ENCODE measurements around the gene C6orf47.

C6orf47 gene

GRCh38 chr6:31619805-31620585 lies 40.6 kb downstream of the C6orf47 start:
- TF ChIP-seq, protein P1, sequence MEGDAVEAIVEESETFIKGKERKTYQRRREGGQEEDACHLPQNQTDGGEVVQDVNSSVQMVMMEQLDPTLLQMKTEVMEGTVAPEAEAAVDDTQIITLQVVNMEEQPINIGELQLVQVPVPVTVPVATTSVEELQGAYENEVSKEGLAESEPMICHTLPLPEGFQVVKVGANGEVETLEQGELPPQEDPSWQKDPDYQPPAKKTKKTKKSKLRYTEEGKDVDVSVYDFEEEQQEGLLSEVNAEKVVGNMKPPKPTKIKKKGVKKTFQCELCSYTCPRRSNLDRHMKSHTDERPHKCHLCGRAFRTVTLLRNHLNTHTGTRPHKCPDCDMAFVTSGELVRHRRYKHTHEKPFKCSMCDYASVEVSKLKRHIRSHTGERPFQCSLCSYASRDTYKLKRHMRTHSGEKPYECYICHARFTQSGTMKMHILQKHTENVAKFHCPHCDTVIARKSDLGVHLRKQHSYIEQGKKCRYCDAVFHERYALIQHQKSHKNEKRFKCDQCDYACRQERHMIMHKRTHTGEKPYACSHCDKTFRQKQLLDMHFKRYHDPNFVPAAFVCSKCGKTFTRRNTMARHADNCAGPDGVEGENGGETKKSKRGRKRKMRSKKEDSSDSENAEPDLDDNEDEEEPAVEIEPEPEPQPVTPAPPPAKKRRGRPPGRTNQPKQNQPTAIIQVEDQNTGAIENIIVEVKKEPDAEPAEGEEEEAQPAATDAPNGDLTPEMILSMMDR (IDR thresholded peaks at IDR 0.05; ENCODE audit: extremely low read depth, missing control alignments): no peak

GRCh38 chr6:31617010-31617409 lies 43.6 kb downstream of the C6orf47 start:
- no peak for DNase-seq (ENCODE audit: low spot score)
- TF ChIP-seq, protein P1 (IDR thresholded peaks at IDR 0.05; ENCODE audit: extremely low read depth, missing control alignments): no peak

More at GRCh38 chr6:31619805-31620585, 40.6 kb downstream of the C6orf47 start:
- DNase-seq (ENCODE audit: low spot score): peak; percentile 84

GRCh38 chr6:31615748-31616147 lies 44.8 kb downstream of the C6orf47 start:
- TF ChIP-seq, protein P1 (IDR thresholded peaks at IDR 0.05; ENCODE audit: extremely low read depth, missing control alignments): no peak
- no peak for DNase-seq (ENCODE audit: low spot score)

DNA sequence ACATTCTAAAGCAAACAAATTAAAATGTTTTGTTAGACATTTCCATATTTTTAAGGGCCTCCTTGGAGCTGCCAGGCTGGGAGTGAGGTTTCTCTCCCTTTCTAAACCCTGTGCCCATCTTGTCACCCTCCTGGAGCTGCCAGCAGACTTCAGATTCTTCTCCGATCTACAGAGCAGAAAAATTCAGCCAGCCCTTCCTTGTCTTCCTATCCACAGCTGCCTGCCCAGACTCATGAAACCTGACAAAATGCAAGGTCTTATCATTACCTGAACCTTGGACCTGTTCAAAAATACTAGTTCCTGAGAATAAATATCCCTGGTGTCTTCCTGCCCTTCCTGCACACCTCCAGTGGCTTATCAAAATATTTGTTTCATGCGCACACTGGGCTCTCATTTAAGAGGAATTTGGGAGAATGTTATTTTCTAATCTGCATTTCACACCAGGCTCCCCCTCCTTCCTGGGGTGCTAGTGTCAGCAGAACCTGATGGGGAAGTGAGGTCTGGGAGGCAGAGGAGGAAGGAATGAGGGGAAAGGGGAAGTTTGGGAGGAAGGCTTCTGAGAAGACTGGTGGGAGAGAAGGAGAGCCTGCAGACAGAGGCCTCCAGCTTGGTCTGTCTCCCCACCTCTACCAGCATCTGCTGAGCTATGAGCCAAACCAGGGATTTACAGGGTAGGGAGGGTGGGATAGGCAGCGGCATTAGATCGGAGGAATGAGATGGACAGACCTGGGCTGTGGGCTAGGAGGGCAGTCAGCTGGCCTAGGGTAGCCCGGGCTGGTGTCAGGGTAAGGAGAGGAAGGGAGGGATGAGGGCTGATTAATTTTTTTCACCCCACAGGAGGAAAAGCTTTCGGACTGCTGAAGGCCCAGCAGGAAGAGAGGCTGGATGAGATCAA lies 45.6 kb downstream of the C6orf47 start, which contains the start of gene AIF1:
AIF1 (plus strand) TSS at position 551 of the 895 bp plus-strand sequence; CDS start at position 647, 96 bp downstream.
- no peak for DNase-seq (ENCODE audit: low spot score)
- TF ChIP-seq, protein P1 (IDR thresholded peaks at IDR 0.05; ENCODE audit: extremely low read depth, missing control alignments): no peak

DNA sequence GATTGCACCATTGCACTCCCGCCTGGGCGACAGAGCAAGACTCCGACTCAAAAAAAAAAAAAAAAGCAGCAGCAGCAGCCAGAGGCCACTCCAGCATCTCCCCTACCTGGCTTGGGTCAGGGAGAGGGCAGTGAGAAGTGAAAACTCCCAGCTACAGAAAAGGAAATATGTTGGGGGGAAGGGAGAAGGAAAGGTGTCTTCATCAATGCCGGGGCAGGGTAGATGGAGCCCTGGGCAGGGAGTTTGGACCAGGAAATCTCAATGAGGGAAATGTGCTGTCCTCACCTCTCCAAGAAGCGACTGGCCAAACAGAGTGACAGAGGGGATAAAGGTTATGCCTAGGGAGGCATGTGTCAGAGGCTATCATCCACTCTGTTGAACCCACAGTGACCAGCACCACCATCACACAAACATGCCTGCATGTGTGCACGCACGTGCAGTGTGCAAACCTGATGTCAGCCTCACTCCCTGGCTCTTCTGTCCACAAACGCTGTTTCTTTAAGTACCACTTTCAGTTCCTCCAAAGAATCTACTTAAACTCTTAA lies 46.4 kb downstream of the C6orf47 start:
- DNase-seq (ENCODE audit: low spot score): peak; percentile 77
- TF ChIP-seq, protein P1 (IDR thresholded peaks at IDR 0.05; ENCODE audit: extremely low read depth, missing control alignments): no peak

- no peak for DNase-seq (ENCODE audit: low spot score)
- TF ChIP-seq, protein P1 (IDR thresholded peaks at IDR 0.05; ENCODE audit: extremely low read depth, missing control alignments): no peak
These were observed 49.6 kb downstream of the C6orf47 start for GRCh38 chr6:31610968-31611367.

All from GM20000 (cell line).